HPDE6-E6E7 (cell line): Measurements from ENCODE around the gene KYNU.
A peak's percentile ranks its signal among the peaks of the same experiment; 100 is the strongest.
"Not testable (repeated sequence)": the region's sequence is repeated elsewhere in the genome, so short reads cannot be mapped to it uniquely, and the experiment has no call there.

Experiments used
- DNase-seq: peaks from one replicate; pipeline ENCODE4 v3.0.0; 2011; ENCODE audit warnings: missing footprints; ENCODE audit errors: extremely low spot score

Gene KYNU

GRCh38 chr2:142877216-142877838 lies at the start of gene KYNU:
Gene KYNU (plus strand): TSS chr2:142877664. CDS start chr2:142885368, 7,704 bp downstream.
- no peak for DNase-seq

DNA sequence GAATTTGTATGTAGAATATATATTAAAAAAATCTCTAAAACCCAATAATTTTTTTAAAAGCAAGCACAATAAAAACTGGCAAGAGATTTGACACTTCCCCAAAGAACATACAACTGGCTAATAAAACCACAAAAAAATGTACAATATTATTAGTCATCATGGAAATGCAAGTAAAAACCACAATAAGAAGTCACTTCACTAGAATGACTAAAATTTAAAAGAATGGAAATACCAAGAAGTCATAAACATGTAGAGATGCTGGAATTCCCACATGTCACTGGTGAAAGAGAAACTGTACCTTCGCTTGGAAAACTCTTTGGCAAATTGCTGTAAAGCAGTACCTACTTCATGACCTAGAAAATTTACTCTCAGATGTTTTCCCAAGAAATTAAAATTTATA lies 43.4 kb upstream of the KYNU start:
- DNase-seq = peak; percentile 5

GRCh38 chr2:142840436-142840835 lies 37.0 kb upstream of the KYNU start:
- no peak for DNase-seq

GRCh38 chr2:142841788-142842187 lies 35.7 kb upstream of the KYNU start:
- no peak for DNase-seq

DNA sequence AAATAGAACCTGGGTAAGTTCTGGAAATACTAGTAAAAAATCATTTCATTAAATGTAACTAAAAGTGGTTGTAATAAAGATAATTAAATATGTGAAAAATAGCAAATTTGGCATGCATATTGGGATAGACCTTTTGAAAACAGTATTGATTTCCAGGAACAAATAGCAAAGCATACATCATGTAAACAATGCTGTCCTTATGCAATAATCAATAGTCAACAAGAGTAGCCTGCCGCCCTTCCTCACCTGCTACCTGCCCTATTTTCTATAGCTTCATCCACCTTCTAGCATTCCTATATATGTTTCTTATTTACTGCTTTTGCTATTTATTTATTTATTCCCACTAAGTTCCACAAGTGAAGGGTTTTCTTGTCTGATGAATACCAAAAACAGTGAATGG lies 35.1 kb upstream of the KYNU start:
- DNase-seq = no peak

DNA sequence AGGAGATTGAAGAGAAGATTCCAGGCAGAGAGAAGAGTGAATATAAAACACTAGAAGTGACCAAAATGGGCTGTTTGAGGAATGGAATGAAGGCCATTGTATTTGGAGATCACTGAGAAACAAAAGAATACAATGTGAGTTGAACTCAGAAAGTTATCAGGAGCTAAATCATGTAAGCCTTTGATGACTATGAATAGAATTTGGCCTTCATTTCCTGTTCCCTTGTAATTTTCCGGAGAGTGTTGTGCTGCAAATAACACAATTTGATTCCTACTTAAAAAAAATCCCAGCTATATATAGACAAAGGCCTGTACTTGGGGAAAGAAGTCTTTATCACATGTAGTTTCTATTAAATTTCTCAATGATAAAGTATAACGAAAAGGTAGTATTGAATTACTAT lies 33.7 kb upstream of the KYNU start:
- no peak for DNase-seq

GRCh38 chr2:142848023-142848606 lies 29.3 kb upstream of the KYNU start:
- DNase-seq = no peak

DNA sequence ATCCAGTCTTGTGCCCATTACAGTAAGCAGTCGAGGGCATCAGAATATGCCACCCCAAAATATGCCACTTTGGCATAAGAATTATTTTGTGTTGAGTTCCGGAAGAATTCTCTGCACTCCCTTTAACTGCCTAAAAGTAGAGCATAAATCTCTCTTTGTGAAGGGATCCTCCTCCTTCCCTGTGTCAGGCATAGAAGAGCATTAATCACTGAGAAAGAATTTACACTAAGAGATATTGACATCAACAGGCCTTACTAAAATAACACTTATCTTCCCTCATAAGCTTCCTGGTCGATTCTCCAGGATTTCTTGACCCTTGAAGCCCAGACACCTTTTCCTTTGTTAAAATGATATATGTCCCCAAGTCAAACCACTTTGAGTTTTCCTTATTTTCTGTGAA lies 27.6 kb upstream of the KYNU start:
- DNase-seq = no peak

DNA sequence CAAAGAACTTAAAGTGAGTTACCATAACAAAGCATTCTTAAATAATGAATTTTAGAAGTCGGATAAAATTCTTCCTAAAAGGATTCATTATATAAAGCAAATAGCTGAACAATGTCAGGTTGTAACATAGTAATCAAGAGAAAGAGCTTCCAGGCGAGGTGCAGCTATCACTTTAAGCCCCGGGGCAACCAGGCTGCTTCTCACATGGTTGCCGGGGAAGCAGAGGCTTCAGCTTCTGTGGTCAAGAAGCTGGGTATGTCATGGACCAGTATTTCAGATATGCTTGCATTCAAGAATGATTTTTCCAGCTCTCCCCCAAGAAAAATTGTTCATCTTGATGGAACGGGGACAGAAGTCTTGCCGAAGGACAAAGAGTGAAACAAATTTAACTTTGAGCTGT lies 23.6 kb upstream of the KYNU start:
- DNase-seq = no peak

- DNase-seq = no peak
Measured at GRCh38 chr2:142857256-142858164, 20.0 kb upstream of the KYNU start.

GRCh38 chr2:142858961-142859360 lies 18.5 kb upstream of the KYNU start:
- DNase-seq = no peak

DNA sequence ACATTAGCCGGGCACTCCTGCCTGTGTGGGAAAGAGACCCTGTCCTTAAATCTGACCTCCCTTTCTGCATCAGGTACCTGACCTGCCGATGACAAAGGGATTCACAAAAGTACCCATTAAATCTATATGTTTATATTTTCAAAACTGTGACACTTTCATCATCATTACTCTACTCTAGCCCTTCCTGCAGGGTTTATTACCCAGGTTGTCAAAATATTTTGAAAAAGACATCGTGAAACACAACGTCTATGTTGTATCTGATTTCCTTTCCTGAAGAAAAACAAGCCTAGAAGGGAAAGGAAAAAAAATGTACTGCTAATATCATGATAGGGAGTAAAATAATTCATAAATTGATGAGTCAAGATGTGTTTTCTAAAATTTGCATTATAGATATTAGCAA lies 15.2 kb upstream of the KYNU start:
- DNase-seq = no peak

GRCh38 chr2:142862847-142863246 lies 14.6 kb upstream of the KYNU start:
- no peak for DNase-seq

DNA sequence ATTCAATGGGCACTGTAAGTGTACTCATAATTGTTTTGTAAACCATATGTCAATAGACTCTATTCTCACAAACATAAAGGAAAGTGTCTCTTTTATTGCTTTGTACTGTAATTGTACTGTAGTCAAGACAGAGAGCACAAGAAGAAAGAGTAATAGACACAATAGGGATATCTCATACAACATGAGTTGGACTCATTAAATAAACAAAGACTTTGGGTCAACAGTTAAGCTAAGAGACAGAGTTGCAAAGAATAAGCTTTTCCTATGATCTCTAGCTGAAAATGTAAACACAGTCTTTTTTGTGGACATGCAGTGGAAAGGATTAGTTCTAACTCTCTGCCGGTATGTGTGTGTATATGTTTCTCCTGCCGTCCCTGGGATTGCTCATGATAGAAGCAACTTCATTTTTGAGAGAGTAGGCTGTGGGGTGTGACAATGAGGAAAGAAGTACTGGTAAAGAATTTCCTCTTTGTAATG lies 13.9 kb upstream of the KYNU start:
- DNase-seq = no peak

DNA sequence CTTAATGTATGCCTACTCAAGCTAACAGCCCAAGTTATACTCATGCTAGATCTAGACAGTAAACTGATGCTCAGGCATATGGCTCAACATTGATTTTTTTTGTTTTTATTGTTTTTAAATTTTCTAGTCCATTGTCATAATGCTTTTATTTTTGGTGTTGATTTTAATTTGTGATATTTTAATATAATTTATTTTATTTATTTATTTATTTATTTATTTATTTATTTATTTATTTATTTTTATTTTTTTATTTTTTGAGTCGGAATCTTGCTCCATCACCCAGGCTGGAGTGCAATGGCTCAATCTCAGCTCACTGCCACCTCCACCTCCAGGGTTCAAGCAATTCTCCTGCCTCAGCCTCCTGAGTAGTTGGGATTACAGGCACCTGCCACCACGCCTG lies 12.9 kb upstream of the KYNU start:
- DNase-seq = not testable (repeated sequence)

GRCh38 chr2:142865924-142866323 lies 11.5 kb upstream of the KYNU start:
- DNase-seq = no peak

- DNase-seq = no peak
Measured at GRCh38 chr2:142866426-142866825, 11.0 kb upstream of the KYNU start.

- no peak for DNase-seq
Measured at GRCh38 chr2:142867136-142867535, 10.3 kb upstream of the KYNU start.

DNA sequence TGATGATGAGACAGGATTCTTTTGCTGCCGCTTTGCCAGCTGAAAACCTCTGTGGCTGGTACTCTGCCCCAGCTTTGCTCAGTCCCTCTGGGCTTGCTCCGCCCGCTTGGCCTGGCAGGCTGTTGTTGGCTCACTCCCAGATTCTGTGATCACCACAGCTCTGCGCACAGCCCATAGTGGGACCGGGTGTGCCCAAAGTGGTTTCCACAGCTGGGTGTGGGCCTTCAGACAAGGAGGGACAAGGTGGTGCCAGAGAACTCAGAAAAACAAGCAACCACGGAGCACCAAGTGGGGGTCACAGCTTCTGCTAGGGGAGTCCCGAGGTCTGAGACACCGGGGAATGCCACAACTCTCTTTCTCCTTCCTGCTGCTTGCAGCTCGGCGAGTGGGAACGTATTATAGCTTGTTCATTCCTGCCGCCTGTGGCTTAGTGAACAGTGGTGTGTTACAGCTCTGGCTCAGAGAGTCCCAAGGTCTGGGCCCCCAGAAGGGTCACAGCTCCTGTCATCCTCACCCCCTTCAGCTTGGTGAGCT lies 9.2 kb upstream of the KYNU start:
- no peak for DNase-seq

GRCh38 chr2:142869065-142869460 lies 8.4 kb upstream of the KYNU start:
- DNase-seq = not testable (repeated sequence)

DNA sequence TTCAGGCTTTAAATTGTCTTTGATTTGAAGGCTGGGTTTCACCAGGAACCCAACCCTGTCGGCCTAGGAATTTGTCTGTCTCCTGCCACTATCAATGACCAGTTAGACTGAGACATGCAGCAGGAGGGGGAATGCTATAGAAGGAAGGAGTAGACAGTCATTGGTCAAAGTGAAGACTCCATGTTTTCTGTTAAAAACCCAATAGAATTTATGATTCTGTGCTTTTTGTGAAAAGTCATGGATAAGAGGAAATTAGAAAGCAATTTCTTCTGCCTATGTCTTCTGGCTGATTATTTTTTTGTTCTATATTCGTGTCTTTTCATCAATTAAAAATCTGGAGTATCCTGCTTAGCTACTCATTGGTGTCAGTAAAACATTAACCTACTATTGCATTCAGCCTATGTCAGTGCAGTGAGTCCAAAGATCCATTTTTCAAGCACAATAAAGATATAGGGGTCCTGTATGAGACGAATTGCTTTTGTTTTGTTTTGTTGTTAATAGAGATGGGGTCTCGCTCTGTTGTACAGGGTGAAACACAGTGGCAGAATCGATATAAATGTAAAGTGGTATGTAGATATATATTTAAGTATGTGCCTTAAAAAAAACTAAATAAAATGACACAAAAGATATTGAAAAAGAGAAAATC lies 7.9 kb upstream of the KYNU start:
- DNase-seq = no peak

DNA sequence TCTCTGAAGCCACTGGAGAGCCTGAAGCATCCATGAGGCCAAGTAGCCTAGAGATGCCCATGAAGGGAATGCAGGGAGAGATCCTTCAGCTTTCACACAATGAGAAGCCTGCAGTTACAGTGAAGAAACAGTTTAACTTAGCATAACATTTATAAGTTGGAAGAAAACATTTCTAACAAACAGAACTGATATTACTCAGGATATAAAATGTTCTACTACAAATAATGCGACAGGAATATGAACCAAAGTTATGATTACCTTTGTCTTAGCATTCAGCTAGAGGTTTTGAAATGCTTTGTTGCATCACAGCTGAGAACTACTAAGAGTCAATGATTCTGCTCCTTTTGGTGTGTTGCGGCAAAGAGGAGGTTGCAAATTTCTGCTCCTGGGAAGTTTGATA lies 6.9 kb upstream of the KYNU start:
- no peak for DNase-seq
